Measurements from ENCODE around the gene C2CD2L. TPM values are rescaled to one million over a fixed set of nuclear protein-coding genes. Genes with fewer than 3 reads are reported as not detected.

Gene C2CD2L
- total and polyA plus RNA-seq, 5 donors from 2014 or later, result 2.1 to 21.1 (median 4.5) TPM

- ATAC-seq (ENCODE audit: low read depth in 2 of 2), result no peak
These were observed 17.8 kb upstream of the C2CD2L start for GRCh38 chr11:119089319-119089718.

GRCh38 chr11:119091178-119091577 is 16.0 kb upstream of the C2CD2L start:
- peak overlapping the region in 2 of 4 donors; percentile 1 to 55 for H3K4me3 Mint-ChIP-seq
- ATAC-seq (ENCODE audit: low read depth in 2 of 2) (no peak), DNase-seq (no peak)
- no peak overlapping the region for H3K27ac Mint-ChIP-seq
- Histone ChIP-seq H3K4me1 (ENCODE audit: control insufficient read depth, insufficient read depth, low read length, poor library complexity, severe bottlenecking) (peaks cover 29% of the 10 kb centered on the region), H3K27me3 (ENCODE audit: control insufficient read depth, insufficient read depth, low read length) (no peaks in the 10 kb centered on the region), H3K9me3 (ENCODE audit: control insufficient read depth in 2 of 2, low read length in 2 of 2) (no peaks in the 10 kb centered on the region), H3K36me3 (ENCODE audit: control insufficient read depth, insufficient read depth, low read length) (no peaks in the 10 kb centered on the region), H3K27ac (ENCODE audit: insufficient read depth, low read length, poor library complexity, severe bottlenecking) (no peak overlapping the region), H3K4me3 (ENCODE audit: low read depth, low read length) (no peak overlapping the region)
- no peaks in the 10 kb centered on the region for H3K27me3 Mint-ChIP-seq
- no peaks in the 10 kb centered on the region for H3K9me3 Mint-ChIP-seq
- H3K36me3 Mint-ChIP-seq, result peaks cover 3% of the 10 kb centered on the region
- H3K4me1 Mint-ChIP-seq, result peaks cover 16 to 40% (median 26%) of the 10 kb centered on the region in 4 donors

More at GRCh38 chr11:119089319-119089718, 17.8 kb upstream of the C2CD2L start:
- peaks cover 33% of the 10 kb centered on the region for H3K4me1 ChIP-seq (ENCODE audit: control insufficient read depth, insufficient read depth, low read length, poor library complexity, severe bottlenecking)
- DNase-seq, result no peak
- H3K9me3 ChIP-seq (ENCODE audit: control insufficient read depth in 2 of 2, low read length in 2 of 2), result no peaks in the 10 kb centered on the region
- H3K4me1 Mint-ChIP-seq, result peaks cover 14 to 50% (median 34%) of the 10 kb centered on the region in 4 donors
- no peak overlapping the region for H3K4me3 ChIP-seq (ENCODE audit: low read depth, low read length)
- peaks cover 3% of the 10 kb centered on the region for H3K36me3 Mint-ChIP-seq
- no peak overlapping the region for H3K27ac ChIP-seq (ENCODE audit: insufficient read depth, low read length, poor library complexity, severe bottlenecking)
- no peaks in the 10 kb centered on the region for H3K9me3 Mint-ChIP-seq
- H3K27ac Mint-ChIP-seq, result no peak overlapping the region
- peak overlapping the region in 1 of 4 donors; percentile 74 for H3K4me3 Mint-ChIP-seq
- no peaks in the 10 kb centered on the region for H3K36me3 ChIP-seq (ENCODE audit: control insufficient read depth, insufficient read depth, low read length)
- no peaks in the 10 kb centered on the region for H3K27me3 ChIP-seq (ENCODE audit: control insufficient read depth, insufficient read depth, low read length)
- H3K27me3 Mint-ChIP-seq, result peaks cover 3% of the 10 kb centered on the region

- H3K9me3 Mint-ChIP-seq, result no peaks in the 10 kb centered on the region
- H3K27ac ChIP-seq (ENCODE audit: insufficient read depth, low read length, poor library complexity, severe bottlenecking), result no peak overlapping the region
- peaks cover 7% of the 10 kb centered on the region for H3K36me3 ChIP-seq (ENCODE audit: control insufficient read depth, insufficient read depth, low read length)
- H3K4me1 ChIP-seq (ENCODE audit: control insufficient read depth, insufficient read depth, low read length, poor library complexity, severe bottlenecking), result peaks cover 29% of the 10 kb centered on the region
- peak overlapping the region in 2 of 3 donors; percentile 11 to 41 for H3K27ac Mint-ChIP-seq
- no peaks in the 10 kb centered on the region for H3K9me3 ChIP-seq (ENCODE audit: control insufficient read depth in 2 of 2, low read length in 2 of 2)
- H3K36me3 Mint-ChIP-seq, result peaks cover 9% of the 10 kb centered on the region
- H3K4me3 Mint-ChIP-seq, result peak overlapping the region in 3 of 4 donors; percentile 46 to 89 (median 48)
- peak overlapping the region; percentile 77 for H3K4me3 ChIP-seq (ENCODE audit: low read depth, low read length)
- DNase-seq (no peak), ATAC-seq (ENCODE audit: low read depth in 2 of 2) (no peak)
- peaks cover 17 to 45% (median 27%) of the 10 kb centered on the region in 4 donors for H3K4me1 Mint-ChIP-seq
- no peaks in the 10 kb centered on the region for H3K27me3 ChIP-seq (ENCODE audit: control insufficient read depth, insufficient read depth, low read length)
- no peaks in the 10 kb centered on the region for H3K27me3 Mint-ChIP-seq
These were observed 14.9 kb upstream of the C2CD2L start for GRCh38 chr11:119091966-119092879.

GRCh38 chr11:119092880-119093842 is 14.0 kb upstream of the C2CD2L start:
- no peaks in the 10 kb centered on the region for H3K9me3 Mint-ChIP-seq
- peaks cover 11 to 41% (median 22%) of the 10 kb centered on the region in 4 donors for H3K4me1 Mint-ChIP-seq
- Histone ChIP-seq H3K4me1 (ENCODE audit: control insufficient read depth, insufficient read depth, low read length, poor library complexity, severe bottlenecking) (peaks cover 29% of the 10 kb centered on the region), H3K4me3 (ENCODE audit: low read depth, low read length) (peak overlapping the region; percentile 77), H3K36me3 (ENCODE audit: control insufficient read depth, insufficient read depth, low read length) (peaks cover 16% of the 10 kb centered on the region), H3K27ac (ENCODE audit: insufficient read depth, low read length, poor library complexity, severe bottlenecking) (peak overlapping the region; percentile 73), H3K27me3 (ENCODE audit: control insufficient read depth, insufficient read depth, low read length) (no peaks in the 10 kb centered on the region), H3K9me3 (ENCODE audit: control insufficient read depth in 2 of 2, low read length in 2 of 2) (no peaks in the 10 kb centered on the region)
- DNase-seq (no peak), ATAC-seq (ENCODE audit: low read depth in 2 of 2) (no peak)
- peak overlapping the region; percentile 14 to 88 (median 88) for H3K27ac Mint-ChIP-seq
- H3K36me3 Mint-ChIP-seq, result peaks cover 15% of the 10 kb centered on the region
- H3K4me3 Mint-ChIP-seq, result peak overlapping the region; percentile 89 to 95 (median 90)
- H3K27me3 Mint-ChIP-seq, result no peaks in the 10 kb centered on the region

DNA sequence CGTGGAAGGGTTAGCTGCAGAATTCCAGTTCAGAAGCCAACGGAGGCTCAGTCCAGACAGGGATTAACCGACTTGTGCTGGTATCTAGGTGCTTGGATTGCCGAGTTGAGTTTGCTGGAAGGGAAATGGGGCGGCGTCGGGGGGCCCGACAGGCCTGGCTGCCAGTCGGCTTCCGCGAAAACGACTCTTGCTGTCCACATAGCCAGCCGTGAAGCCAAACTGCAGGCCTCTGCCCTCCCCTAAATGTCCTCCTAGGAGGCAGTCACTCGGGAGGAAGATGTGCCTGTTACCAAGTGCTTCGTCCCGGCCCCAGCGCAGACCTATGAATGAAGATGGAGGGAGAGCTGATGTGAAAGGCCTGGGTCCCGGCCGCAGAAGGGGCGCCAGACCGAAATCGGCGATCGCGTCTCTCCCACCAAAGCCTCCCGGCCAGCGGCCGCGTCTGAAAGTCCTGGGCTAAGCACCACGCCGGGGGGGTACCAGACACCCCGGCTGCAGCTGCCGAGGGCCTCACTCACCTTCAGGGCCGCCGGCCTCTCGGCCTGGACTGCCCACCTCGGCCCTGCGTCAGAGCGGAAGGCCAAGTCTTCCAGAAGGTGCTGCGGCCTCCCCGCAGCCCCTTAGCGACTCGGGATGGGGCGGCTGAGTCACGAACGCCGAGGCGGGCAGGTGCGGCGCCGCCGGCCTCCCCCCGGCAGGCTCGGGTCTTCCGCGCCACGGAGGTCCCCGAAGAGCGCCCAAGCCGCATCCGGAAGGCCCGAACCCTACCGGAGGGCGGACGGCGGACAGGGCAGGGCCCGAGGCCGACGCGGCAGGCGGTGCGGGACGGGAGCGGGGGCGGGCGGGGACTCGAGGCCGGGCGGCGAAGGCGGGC is 13.0 kb upstream of the C2CD2L start:
- peak overlapping the region; percentile 73 for H3K27ac ChIP-seq (ENCODE audit: insufficient read depth, low read length, poor library complexity, severe bottlenecking)
- peak overlapping the region; percentile 77 for H3K4me3 ChIP-seq (ENCODE audit: low read depth, low read length)
- H3K27me3 ChIP-seq (ENCODE audit: control insufficient read depth, insufficient read depth, low read length), result no peaks in the 10 kb centered on the region
- Mint-ChIP-seq H3K27ac (peak overlapping the region; percentile 80 to 94 (median 93)), H3K36me3 (peaks cover 23% of the 10 kb centered on the region), H3K4me3 (peak overlapping the region; percentile 82 to 95 (median 94)), H3K4me1 (peaks cover 11 to 48% (median 27%) of the 10 kb centered on the region in 4 donors), H3K27me3 (no peaks in the 10 kb centered on the region), H3K9me3 (no peaks in the 10 kb centered on the region)
- H3K9me3 ChIP-seq (ENCODE audit: control insufficient read depth in 2 of 2, low read length in 2 of 2), result no peaks in the 10 kb centered on the region
- ATAC-seq (ENCODE audit: low read depth in 2 of 2), result peak; percentile 0
- DNase-seq, result peak; percentile 31 to 52 (median 44)
- H3K36me3 ChIP-seq (ENCODE audit: control insufficient read depth, insufficient read depth, low read length), result peaks cover 16% of the 10 kb centered on the region
- peaks cover 29% of the 10 kb centered on the region for H3K4me1 ChIP-seq (ENCODE audit: control insufficient read depth, insufficient read depth, low read length, poor library complexity, severe bottlenecking)

- Mint-ChIP-seq H3K27ac (peak overlapping the region; percentile 80 to 94 (median 93)), H3K4me1 (peaks cover 11 to 49% (median 28%) of the 10 kb centered on the region in 4 donors), H3K36me3 (peaks cover 24% of the 10 kb centered on the region), H3K27me3 (no peaks in the 10 kb centered on the region), H3K4me3 (peak overlapping the region; percentile 82 to 95 (median 91)), H3K9me3 (no peaks in the 10 kb centered on the region)
- peak; percentile 28 to 34 for ATAC-seq (ENCODE audit: low read depth in 2 of 2)
- peaks cover 29% of the 10 kb centered on the region for H3K4me1 ChIP-seq (ENCODE audit: control insufficient read depth, insufficient read depth, low read length, poor library complexity, severe bottlenecking)
- peak in 1 of 3 donors; percentile 56 for DNase-seq
- peaks cover 16% of the 10 kb centered on the region for H3K36me3 ChIP-seq (ENCODE audit: control insufficient read depth, insufficient read depth, low read length)
- no peaks in the 10 kb centered on the region for H3K27me3 ChIP-seq (ENCODE audit: control insufficient read depth, insufficient read depth, low read length)
- H3K9me3 ChIP-seq (ENCODE audit: control insufficient read depth in 2 of 2, low read length in 2 of 2), result no peaks in the 10 kb centered on the region
- H3K27ac ChIP-seq (ENCODE audit: insufficient read depth, low read length, poor library complexity, severe bottlenecking), result peak overlapping the region; percentile 73
- peak overlapping the region; percentile 57 for H3K4me3 ChIP-seq (ENCODE audit: low read depth, low read length)
These were observed 12.4 kb upstream of the C2CD2L start for GRCh38 chr11:119094816-119095065.

Data from CD4-positive, CD25-positive, alpha-beta regulatory T cell (primary cell).